ENCODE measurements around the gene AEN. TPM values are rescaled to one million over a fixed set of nuclear protein-coding genes. Genes with fewer than 3 reads are reported as not detected.

Gene AEN
- total RNA-seq, 1 donor, result 81.6 TPM

DNA sequence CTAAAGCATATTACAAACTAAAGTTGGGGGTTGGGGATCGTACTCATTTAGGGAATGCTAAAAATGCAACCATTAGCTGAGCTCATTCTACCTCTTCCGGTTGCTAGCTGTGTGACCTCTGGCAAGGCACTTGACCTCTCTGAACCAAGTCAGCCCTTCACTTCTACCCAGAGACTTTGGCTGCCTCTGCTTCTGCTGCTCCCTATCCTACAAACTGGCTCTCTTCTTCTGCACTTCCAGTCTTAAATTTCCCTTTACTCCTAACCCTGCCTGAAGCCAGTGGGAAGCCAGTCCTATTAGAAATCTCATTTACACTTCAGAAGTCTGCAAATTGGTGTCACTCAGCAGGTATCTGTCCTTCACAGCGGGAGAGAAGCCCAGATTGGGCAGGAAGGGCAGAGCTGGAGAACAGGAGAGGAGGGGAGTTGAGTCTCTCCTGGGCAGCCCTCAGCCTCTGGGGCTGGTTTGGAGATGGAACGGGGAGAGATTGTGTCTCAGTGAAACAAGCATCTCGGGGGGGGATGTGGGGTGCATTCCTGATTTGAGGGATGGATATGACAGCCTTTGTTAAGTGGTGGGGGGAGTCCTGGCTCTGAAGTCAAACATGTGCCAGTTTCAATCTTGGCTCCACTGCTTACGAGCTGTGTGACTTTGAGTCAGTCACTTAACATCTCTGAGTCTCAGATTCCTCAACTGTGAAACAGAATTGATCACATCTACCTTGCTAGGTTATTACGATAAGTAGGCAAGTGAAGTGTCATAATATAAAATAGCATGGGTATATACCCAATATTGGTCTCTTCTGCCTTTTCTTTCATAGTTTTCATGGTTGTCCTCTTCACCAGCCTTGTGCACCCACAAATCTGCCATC lies 7.8 kb upstream of the AEN start:
- no peak for DNase-seq (ENCODE audit: low read depth)
- TF ChIP-seq, protein P1, sequence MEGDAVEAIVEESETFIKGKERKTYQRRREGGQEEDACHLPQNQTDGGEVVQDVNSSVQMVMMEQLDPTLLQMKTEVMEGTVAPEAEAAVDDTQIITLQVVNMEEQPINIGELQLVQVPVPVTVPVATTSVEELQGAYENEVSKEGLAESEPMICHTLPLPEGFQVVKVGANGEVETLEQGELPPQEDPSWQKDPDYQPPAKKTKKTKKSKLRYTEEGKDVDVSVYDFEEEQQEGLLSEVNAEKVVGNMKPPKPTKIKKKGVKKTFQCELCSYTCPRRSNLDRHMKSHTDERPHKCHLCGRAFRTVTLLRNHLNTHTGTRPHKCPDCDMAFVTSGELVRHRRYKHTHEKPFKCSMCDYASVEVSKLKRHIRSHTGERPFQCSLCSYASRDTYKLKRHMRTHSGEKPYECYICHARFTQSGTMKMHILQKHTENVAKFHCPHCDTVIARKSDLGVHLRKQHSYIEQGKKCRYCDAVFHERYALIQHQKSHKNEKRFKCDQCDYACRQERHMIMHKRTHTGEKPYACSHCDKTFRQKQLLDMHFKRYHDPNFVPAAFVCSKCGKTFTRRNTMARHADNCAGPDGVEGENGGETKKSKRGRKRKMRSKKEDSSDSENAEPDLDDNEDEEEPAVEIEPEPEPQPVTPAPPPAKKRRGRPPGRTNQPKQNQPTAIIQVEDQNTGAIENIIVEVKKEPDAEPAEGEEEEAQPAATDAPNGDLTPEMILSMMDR (IDR thresholded peaks at IDR 0.05; ENCODE audit: insufficient read depth, low read depth, low read length), result no peak
- H3K4me3 ChIP-seq (ENCODE audit: low read depth, low read length), result no peak overlapping the region

DNA sequence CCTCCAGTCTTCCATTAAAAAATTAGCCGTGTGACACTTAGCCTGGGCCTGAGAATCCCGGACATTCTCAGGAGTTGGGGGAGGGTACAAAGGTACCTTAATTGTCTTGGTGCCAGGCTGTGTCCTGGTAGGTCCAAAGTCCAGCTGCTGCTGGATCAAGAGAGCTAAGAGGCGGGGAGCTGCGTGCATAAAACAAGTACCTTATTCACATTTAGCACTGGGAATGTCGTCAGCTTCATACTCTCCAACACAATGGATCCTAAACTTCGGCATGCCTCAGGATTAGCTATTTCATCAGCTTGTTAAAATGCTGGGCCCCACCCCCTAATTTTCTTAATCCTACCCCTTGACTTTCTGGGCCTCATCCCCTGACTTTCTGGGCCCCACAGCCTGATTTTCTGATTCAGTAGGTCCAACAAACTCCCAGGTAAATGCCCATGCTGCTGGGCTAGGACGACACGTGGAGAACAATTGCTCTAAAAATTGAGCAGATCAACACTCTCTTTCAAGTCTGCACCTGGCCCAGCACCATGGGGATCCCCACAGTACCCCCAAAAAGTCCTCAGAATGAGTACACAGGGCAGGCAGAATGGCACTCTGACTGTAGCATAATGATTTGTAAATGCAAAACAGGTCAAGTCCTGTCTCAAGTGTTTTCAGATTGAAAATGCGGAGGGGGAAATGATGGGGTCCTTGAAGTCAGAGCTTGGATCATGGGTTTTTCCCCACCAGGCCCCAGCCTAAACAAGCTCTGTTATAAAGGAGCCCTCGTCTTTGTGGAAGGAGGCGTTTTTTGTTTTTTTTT lies 5.6 kb upstream of the AEN start:
- TF ChIP-seq, protein P1 (IDR thresholded peaks at IDR 0.05; ENCODE audit: insufficient read depth, low read depth, low read length), result no peak
- DNase-seq (ENCODE audit: low read depth), result no peak
- H3K4me3 ChIP-seq (ENCODE audit: low read depth, low read length), result no peak overlapping the region

DNA sequence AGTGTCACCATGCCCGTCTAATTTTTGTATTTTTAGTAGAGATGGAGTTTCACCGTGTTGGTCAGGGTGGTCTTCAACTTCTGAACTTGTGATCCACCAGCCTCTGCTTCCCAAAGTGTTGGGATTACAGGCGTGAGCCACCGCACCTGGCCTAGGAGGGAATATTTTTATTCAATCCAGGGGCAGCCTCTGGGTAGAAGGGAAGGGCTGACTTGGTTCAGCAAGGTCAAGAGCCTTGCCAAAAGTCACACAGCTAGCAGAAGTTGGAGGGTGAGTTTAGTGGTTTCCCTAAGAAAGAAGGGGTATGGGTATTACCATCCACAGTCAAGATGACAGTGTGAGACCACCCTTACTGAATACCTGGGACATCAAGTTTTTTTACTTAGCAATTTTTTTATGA lies 4.9 kb upstream of the AEN start:
- no peak overlapping the region for H3K4me3 ChIP-seq (ENCODE audit: low read depth, low read length)
- no peak for DNase-seq (ENCODE audit: low read depth)
- TF ChIP-seq, protein P1 (IDR thresholded peaks at IDR 0.05; ENCODE audit: insufficient read depth, low read depth, low read length), result no peak

DNA sequence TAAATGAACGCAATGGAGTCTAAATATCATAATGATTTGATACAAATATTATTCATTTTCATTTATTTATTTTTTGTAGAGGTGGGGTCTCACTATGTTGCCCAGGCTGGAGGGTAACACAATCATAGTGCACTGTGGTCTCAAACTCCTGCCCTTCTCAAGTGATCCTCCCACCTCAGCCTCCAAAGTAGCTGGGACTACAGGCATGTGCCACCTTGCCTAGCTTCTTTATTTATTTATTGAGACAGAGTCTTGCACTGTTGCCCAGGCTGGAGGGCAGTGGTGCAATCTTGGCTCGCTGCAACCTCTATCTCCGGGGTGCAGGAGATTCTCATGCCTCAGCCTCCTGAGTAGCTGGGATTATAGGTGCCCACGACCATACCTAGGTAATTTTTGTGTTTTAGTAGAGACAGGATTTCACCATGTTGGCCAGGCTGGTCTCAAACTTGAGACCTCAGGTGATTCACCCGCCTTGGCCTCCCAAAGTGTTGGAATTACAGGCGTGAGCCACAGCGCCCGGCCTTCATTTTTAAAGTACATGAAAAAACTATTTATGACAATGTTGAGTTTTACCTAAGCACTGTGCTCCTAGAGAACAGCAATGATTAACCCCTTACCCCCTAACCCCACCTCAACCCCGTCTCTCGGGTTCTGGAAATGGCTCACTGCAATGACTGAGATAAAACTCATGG lies 4.0 kb upstream of the AEN start:
- TF ChIP-seq, protein P1 (IDR thresholded peaks at IDR 0.05; ENCODE audit: insufficient read depth, low read depth, low read length), result no peak
- DNase-seq (ENCODE audit: low read depth), result no peak
- no peak overlapping the region for H3K4me3 ChIP-seq (ENCODE audit: low read depth, low read length)

DNA sequence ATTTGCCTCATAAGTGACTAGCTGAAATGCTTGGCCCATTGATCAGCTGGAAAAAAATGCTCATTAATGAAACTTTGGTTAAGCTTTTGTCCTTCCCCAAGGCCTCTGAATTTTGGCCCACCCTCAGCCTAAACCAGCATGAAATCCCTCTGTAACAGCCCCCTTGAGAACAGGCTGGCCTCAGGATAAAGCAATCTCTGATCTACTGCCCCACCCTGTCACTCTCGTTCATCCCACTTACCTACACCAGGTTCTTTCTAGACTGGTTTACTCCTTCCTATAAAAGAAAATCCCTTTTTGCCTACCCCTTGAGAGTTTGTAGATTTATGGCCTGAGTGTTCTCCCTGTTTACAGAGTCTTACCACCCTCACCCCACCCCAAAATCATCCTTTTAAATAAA lies 3.4 kb upstream of the AEN start:
- TF ChIP-seq, protein P1 (IDR thresholded peaks at IDR 0.05; ENCODE audit: insufficient read depth, low read depth, low read length), result no peak
- no peak overlapping the region for H3K4me3 ChIP-seq (ENCODE audit: low read depth, low read length)
- no peak for DNase-seq (ENCODE audit: low read depth)

DNA sequence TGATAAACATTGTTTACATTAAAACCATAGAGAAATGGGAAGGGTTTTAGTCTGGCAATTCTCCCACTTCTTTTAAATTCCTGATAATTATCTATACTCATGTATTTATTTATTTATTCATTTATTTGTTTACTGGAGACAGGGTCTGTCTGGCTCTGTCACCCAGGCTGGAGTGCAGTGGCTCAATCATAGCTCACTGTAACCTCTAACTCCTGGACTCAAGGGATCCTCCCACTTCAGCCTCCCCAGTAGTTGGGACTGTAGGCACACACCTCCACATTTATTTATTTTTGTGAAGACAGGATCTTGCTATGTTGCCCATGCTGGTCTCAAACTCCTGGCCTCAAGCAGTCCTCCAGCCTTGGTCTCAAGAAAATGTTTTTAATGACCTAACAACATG lies 2.5 kb upstream of the AEN start:
- TF ChIP-seq, protein P1 (IDR thresholded peaks at IDR 0.05; ENCODE audit: insufficient read depth, low read depth, low read length), result no peak

More for the DNA sequence above, 2.5 kb upstream of the AEN start:
- DNase-seq (ENCODE audit: low read depth), result no peak
- H3K4me3 ChIP-seq (ENCODE audit: low read depth, low read length), result no peak overlapping the region

Measured in fibroblast of villous mesenchyme (primary cell).